CD4-positive, alpha-beta T cell treated with Interleukin-6 for 4 hours (primary cell): ENCODE data around the gene SPIRE1.
"Not testable (repeated sequence)": the region's sequence is repeated elsewhere in the genome, so short reads cannot be mapped to it uniquely, and the experiment has no call there.

Source experiments
- DNase-seq: peaks from one replicate; pipeline ENCODE4 v3.0.0-alpha.2; 2020; ENCODE audit warnings: mixed read lengths

Gene SPIRE1

DNA sequence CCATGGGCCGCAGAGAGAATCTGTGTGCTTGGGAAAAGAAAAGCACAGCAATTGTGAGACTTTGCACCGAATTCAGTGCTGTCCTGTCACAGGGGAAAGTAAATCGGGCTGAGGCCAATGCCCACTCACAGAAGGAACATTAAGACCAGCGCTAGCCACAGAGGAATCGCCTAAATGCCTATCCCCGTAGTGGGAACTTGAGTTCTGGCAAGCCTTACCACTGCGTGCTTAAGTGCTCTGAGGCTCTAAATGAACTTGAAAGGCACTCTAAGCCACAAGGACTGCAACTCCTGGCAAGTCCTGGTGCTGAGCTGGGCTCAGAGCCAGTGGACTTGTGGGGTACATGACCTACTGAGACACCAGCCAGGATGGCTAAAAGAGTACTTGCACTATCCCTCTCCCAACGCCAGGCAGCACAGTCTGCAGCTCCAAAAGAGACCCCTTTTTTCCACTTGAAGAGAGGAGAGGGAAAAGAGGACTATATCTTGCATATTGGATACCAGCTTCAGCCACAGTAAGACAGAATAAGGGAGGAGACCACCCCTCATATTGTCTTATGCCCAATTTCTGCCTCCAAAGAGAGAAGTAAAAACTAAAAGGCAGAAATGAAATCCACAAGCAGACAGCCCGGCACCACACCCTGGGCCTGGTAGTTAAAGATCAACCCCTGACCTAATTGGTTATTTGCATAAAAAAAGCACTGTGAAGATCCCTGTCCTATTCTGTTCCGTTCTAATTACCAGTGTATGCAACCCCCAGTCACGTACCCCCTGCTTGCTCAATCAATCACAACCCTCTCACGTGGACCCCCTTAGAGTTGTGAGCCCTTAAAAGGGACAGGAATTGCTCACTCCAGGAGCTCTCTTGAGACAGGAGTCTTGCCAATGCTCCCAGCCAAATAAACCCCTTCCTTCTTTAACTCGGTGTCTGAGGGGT, 105.7 kb downstream of the SPIRE1 start:
- not testable (repeated sequence) for DNase-seq

DNA sequence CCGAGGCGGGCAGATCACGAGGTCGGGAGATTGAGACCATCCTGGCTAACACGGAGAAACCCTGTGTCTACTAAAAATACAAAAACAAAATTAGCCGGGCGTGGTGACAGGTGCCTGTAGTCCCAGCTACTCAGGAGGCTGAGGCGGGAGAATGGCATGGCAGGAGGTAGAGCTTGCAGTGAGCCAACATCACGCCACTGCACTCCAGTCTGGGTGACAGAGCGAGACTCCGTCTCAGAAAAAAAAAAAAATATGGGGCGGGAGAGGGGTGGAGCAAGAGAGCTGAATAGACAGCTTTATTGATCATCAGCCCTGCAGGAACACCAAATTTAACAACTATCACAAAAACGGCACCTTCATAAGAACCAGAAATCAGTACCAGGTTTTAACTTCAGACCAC, 106.4 kb downstream of the SPIRE1 start:
- DNase-seq = not testable (repeated sequence)

DNA sequence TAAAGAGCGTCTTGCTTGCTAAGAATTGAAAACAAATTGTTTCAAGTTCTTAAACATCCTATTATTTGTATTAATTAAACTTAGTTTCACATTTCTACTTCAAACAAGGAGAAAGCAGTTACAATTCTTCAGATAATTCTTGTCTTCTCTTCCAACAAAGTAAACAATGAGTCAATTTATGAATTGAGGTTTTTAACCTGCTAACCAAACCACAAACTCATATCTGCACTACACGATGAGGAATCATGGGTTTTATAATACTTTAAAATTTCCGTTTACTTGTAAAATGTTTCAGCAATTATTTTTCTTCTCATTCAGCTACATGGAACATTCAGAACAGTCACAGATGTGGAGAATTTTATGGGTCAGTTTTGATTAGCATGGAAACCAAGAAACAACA, 114.2 kb downstream of the SPIRE1 start:
- DNase-seq = no peak

DNA sequence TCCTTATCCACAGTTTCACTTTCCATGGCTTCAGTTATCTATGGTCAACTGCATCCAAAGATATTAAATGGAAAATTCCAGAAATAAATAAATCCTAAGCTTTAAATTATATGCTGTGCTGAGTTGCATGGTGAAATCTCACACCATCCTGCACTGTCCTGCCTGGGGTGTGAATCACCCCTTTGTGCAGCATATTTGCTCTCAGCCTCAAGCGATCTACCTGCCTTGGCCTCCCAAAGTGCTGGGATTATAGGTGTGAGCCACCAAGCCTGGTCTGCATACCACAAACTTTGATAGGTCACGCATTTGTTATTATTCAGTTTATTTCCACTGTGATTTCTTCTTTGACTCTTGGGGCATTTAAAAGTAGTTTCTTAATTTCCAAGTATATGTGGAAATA, 117.2 kb downstream of the SPIRE1 start:
- no peak for DNase-seq

DNA sequence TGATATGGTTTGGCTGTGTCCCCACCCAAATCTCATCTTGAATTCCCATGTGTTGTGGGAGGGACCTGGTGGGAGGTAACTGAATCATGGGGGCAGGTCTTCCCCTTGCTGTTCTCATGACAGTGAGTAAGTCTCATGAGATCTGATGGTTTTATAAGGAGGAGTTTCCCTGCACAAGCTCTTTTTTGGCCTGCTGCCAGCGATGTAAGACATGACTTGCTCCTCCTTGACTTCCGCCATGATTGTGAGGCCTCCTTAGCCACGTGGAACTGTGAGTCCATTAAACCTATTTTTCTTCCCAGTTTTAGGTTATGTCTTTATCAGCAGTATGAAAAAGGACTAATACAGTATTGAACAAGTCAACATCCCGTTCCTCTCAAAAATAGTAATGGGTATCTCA, 118.7 kb downstream of the SPIRE1 start:
- DNase-seq = not testable (repeated sequence)

DNA sequence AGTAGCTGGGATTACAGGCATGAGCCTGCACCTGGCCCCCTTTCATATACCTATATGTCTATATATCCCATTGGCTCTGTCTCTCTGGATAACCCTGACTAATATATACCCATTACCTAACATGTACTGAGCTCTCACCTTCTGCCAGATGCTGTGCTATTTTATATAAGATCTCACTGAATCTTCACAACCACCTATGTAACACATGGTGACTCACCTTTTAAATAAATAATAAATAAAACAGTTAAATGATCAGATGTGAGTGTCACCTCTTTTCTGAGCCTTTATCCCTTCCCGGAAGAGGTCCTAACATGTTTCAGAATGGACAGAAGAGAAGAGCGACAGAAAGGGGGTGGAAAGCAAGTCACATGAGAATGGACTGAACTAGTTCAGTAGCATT, 123.1 kb downstream of the SPIRE1 start:
- DNase-seq = no peak

DNA sequence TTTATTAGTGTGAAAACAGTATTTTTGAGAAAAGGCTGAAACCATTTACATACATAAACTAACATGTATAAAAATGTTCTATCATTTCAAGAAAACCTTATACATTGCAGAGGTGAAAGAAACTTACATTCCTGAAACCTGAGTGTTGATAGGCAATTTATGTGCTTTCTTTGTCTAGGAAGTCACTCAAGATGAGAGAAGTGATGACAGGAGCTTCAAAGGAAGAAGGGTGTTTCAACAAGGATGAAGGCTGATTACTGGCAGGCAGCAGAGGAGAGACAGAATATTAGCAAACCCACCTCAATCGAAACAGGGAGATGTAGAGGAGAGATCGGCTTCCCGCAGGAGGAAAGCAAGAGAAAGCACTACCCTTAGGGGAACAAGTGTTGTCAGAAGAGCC, 125.2 kb downstream of the SPIRE1 start:
- no peak for DNase-seq

DNA sequence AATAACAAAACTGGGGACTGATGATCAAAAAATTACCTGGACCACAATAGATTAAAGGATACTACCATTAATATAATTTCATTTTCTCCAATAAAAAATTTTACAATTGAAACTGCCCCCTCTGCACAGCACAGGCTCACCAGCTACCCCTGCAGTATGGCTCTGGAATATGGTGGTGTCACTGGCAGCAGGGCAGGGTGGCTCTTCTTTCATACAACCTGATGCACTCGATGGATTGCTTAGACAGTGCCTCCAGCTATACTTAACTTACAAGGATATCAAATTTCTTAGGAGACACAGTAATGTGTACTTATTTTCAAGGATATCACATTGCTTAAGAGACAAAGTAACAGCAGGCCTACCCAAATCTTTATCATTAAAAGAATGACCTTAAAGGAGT, 126.2 kb downstream of the SPIRE1 start:
- no peak for DNase-seq

DNA sequence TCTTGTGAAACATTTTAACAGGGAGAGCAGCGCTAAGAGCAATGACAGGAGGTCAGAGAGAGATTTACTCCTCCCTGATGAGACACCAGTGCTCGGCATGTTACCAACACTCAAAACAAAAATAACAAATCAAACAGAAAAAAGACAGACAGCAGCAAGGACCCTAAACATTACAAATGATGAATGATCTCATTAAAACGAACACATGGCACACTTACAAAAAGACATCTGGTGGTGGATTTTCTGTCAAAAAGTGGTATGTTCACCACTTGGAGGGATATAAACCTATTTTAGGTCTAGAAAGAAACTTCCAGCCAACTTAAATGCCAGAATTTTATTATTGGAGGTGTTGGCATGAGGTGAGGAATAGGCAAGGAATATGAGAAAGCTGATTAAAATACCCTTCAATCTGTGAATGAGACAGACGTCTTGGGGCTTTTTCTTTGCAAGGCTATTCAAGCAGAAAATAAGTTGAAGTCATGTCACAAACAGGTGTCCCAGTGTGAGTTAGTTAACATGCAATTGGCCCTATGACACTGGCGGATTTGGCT, 137.4 kb downstream of the SPIRE1 start:
- no peak for DNase-seq

DNA sequence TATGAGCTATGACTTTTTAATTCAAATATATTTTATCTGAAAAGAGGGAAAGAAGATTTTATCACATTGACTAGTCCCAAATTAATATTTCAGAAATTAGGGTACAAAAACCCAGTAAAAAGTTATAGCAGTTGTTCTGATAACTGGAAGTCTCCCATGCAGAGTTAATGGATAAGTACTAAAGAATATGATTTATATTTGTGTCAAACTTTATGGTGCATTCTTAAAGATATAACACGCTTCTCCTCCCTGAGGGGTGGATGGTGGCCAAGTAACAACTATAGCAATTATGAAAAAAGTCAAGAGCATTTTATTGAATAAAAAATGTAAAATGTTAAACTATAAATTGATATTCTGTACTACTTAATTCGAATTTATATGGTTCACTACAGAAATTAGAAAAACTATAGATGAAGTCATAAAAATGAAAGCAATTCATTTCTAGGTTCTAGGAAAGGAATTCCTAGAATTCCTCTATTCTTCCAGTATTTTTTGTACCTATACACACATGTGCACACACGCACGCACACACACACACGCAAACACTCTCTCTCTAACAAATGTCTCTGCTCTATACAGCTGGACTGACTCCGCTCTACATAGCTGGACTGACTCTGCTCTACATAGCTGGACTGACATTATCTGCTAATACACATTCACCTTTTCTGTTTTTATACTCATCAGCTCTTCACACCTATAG, 138.9 kb downstream of the SPIRE1 start:
- no peak for DNase-seq

DNA sequence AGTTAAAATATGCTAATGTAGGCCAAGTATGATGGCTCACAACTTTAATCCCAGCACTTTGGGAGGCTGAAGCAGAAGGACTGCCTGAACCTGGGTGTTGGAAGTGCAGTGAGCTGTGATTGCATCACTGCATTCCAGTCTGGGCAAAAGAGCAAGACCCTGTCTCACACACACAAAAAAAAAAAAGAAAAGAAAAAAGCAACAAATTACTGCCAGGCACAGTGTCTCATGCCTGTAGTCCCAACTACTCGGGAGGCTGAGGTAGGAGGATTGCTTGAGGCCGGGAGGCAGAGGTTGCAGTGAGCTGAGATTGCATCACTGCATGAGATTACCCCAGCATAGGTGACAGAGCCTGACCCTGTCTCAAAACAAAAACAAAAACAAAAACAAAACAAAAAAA, 139.6 kb downstream of the SPIRE1 start:
- DNase-seq = no peak

DNA sequence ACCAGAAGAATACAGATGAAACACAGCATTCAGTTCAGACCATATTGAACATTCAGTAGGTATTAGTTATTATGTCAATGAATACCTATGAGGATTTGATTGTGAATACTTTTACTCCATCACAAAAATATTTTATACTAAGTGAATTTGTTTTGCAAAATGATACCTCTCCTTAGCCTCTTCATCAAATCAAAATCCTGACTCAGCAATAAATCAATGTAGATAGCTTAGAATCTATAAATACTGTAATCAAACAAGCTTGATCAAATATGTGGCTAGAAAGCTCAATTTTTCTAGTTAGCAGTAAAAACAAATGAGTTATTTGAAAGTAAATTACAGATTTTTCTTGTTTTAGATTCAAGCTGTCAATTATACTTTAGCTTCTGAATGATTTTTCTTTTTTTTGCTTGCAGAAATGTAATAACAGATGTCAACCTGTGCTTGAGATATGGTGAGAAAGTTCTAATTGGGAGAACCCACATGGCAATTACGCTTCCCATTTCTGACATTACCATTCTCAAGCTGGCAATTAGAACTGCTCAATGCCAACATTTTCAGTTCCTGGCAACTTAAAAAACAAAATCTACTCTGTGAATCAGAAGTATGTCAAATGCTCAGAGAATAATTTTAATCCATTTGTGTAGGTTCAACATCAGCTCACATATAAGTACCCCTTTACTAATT, 140.6 kb downstream of the SPIRE1 start:
- DNase-seq = no peak

DNA sequence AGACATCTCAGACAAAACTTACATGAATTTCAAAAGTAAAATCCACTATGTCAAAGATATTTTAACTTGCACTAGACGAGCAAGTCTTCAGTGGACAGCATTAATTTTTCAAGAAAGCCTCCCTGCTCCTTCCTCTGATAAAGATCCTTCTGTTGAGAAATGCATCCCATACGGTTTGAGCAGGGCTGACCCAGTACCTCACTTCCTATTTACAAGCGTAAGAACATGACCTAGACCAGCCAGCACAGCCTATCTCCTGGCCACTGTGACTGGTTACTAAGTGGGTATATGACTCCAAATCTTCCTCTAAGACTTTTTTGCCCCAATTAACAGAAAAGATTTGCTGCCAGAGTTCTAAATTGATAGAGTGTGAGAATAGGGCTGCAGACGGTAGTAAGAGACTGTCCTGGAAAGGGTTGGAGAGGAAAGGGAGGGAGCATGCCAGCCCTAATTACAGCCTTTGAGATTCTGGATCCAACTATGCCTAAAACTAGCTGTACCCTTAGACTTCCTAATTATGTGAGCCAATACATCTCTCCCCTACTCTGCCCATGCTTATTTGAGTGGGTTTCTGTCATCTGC, 141.8 kb downstream of the SPIRE1 start:
- no peak for DNase-seq

DNA sequence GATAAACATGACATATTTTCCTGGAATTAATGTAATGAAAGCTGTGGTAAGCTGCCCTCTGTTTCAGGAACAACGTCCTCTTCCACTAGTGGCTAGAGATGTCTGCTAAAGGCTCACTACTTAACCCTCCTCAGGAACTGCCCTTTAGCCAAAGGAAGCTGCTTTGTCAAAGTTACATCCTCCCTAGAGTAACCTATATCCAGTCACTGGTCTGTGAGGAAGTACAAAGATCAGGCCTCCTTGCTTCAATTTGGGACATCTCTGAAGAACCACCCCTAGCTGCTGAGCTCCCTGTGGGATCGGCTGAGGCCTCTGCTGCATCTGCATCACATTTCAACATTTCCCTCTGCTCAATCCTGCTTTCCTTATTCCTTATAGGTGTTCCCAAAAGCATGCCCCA, 142.4 kb downstream of the SPIRE1 start:
- no peak for DNase-seq

DNA sequence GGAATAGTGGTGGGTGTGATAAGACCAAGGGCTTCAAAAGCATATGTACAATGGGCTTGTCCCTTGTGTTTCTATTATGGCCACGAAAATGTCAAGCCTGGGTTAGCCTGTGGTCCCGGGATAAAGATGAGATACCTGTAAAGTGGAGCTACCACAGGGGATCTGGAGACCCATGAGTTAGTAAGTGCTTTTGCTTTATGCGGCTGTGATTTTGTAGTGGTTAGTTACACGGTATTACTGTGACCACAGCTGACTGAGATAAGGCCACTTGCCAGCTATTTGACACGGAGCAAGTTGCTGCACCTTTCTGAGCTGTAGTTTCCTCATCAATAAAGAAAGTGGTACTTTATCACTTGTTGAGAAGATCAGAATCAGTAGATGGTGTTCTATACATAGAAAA, 150.9 kb downstream of the SPIRE1 start:
- DNase-seq = no peak

DNA sequence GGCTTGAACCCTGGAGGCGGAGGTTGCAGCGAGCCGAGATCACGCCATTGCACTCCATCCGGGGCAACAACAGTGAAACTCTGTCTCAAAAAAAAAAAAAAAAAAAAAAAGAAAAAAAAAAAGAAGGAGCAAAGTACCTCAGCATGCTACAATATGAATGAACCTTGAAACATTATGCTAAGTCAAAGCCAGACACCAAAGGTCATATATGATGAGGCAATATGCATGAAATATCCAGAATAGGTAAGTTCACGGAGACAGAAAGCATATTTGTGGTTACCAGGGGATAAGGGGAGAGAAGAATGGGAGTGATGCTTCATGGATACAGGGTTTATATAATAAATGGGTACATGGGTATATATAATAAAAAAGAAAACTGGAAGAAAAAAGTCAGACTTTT, 156.9 kb downstream of the SPIRE1 start:
- DNase-seq = no peak

DNA sequence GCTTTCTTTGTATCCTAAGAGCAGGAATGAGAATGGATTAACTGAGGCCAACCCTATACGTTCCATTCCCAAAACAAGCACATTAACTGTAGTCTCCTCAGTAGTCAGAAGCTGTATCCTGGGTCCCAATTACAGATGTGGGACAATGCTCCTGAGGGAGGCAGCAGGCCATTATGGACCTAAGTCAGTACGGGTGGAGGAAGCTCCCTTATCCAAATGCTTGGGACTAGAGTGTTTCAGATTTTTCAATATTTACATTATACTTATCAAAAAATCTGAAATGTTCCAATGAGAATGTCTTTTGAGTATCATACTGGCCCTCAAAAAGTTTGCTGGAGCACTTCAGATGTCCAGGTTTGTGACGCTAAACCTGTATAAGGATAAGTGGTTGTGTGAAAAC, 160.1 kb downstream of the SPIRE1 start:
- DNase-seq = no peak

DNA sequence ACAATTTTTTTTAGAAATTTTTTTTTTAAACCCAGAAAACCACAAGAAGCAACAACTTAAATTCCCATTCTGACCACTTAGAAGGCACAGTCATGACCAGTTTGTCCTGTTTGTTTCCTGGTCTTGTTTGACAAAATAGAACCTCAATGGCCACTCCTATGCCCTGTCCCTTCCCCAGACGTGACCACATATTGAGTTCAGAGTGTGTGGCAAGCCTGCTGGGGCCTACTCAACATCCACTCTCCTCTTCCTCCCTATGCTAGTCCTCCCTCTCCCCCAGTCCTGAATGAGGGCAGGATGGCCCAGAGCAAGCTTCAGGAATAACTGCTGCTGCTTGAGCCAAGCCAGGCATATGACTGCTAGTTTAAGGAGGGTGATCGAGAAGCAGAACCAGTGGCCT, 160.6 kb downstream of the SPIRE1 start:
- no peak for DNase-seq

DNA sequence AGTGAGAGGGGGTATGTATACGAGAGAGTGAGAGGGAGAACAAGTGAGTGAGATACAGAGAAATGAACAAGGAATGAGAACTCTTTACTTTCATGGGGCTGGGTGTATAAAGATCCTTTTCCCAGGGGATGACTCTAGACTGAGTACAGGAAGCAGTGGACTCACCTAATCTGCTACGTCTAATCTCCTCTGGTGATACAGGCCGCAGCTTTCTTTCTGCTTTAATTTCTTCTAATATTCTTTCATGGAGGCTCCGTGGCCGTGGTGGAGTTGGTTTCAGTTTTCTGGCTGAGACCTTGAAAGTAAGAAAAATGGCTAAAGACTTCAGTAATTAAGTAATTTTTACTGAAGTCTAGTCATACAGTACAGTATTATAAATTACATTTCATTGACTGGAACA, 165.0 kb downstream of the SPIRE1 start:
- no peak for DNase-seq

DNA sequence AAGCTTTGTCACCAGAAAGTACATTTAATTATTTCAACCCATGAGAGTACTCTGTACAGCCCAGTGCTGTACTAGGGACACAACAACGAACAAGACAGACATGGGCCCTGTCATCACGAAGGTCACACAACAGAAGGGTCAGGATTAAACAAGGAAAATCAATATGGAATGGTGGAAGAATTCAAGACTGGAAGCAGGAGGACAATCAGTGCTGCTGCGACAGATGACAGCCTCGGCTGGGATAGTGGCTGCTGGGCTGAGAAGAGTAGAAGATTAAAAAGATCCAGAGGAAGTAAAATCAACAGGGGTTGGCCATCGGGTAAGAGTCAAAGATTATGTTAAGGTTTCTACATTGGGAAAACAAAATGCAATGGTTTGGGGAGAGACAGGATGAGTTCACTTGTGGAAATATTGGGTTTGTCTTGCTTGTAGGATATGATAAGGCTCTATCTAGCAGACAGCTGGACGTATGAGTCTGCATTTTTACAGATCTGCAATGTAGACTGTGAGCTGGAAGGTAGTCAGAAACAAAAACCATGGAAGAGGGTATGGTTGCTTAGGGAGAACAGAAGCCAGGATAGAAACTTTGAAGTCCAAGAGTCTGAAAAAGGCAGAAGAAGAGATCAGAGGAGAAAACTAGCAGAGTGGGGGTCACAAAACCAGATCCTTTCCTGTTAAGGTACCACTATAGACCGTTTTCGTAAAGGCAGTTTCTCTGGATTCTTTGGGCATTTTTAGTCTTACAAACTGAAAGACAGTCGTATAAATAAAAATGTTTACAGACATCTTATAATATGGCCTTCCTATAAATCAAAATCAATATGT, 166.1 kb downstream of the SPIRE1 start:
- no peak for DNase-seq

DNA sequence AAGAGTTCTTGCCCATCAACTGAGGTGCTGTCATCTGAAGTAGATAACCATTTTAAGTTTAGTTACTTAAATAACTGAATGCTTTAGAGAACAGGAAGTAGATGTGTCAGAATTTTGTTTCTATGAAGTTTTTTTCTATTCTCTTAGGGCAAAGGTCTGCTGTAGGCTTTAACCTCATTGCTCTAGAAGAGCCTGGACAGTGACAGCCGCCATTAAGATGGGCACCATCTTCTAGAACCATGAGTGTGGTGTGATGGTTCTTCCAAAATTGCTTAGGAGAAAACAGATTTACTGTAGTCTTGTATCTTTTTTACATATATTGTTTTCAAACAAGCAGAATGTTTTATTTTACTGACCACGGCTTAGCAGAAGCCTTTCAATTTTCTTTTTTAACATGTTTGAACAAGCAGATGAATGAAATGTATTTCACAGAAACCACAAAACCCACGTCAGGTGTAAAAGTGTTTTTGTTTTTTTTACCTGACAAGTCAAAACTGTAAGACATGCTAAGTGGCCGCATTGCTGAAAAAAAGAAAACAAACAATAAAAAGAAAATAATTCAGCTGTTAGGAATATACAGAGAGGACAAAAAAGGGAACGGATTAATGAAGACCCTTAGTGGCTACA, 172.3 kb downstream of the SPIRE1 start:
- DNase-seq = no peak

DNA sequence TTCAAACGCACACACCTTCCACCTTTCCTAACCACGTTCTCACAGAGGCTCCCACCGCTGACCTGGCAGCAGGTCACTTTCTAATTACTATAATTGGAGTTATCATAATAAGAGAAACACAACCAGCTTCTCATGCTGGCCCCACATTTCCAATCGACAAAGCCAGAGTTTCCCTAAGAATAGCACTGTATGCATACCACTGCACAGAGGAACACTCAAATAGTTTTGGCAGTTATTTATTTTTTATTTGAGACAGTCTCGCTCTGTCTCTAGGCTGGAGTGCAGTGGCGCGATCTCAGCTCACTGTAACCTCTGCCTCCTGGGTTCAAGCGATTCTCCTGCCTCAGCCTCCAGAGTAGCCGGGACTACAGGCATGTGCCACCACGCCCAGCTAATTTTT, 176.0 kb downstream of the SPIRE1 start:
- DNase-seq = not testable (repeated sequence)
